22Rv1 (cell line): ENCODE measurements around the gene PLOD2.

Source experiments
- H3K27ac ChIP-seq: fragments of 450-650 bp; 2 replicates; pipeline ENCODE4 v1.5.1; 2017
- ZFX ChIP-seq: fragments of 450-650 bp; IDR thresholded peaks from 2 replicates; pipeline ENCODE4 v1.6.1; 2017; ENCODE audit warnings: antibody characterized with exemption, borderline replicate concordance
- TF ChIP-seq, protein P1 (sequence below): fragments of 450-650 bp; IDR thresholded peaks from 2 replicates; pipeline ENCODE4 v1.5.1; 2017; ENCODE audit warnings: mild to moderate bottlenecking

Gene PLOD2

DNA sequence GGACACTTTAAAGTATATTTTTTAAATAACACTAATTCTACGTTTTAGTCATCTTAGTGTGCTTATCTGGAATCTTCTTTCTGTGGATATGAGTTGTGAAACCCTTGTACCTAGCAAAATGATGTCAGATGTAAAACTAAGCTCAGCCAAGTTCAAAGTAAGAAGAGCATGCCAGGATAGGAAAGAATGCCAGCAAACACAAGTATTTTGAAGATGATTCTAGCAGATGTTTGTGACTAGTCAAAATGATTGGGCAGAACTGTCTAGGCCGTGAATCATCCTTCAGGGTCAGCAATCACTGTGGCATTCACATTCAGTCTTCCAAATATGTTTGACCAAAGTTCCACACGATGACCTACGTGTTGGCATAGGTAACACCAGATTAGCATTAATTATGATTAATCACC is 5.4 kb upstream of the PLOD2 start:
- no peak overlapping the region for H3K27ac ChIP-seq
- no peak for TF ChIP-seq ZFX
- TF ChIP-seq, protein P1, sequence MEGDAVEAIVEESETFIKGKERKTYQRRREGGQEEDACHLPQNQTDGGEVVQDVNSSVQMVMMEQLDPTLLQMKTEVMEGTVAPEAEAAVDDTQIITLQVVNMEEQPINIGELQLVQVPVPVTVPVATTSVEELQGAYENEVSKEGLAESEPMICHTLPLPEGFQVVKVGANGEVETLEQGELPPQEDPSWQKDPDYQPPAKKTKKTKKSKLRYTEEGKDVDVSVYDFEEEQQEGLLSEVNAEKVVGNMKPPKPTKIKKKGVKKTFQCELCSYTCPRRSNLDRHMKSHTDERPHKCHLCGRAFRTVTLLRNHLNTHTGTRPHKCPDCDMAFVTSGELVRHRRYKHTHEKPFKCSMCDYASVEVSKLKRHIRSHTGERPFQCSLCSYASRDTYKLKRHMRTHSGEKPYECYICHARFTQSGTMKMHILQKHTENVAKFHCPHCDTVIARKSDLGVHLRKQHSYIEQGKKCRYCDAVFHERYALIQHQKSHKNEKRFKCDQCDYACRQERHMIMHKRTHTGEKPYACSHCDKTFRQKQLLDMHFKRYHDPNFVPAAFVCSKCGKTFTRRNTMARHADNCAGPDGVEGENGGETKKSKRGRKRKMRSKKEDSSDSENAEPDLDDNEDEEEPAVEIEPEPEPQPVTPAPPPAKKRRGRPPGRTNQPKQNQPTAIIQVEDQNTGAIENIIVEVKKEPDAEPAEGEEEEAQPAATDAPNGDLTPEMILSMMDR = no peak

DNA sequence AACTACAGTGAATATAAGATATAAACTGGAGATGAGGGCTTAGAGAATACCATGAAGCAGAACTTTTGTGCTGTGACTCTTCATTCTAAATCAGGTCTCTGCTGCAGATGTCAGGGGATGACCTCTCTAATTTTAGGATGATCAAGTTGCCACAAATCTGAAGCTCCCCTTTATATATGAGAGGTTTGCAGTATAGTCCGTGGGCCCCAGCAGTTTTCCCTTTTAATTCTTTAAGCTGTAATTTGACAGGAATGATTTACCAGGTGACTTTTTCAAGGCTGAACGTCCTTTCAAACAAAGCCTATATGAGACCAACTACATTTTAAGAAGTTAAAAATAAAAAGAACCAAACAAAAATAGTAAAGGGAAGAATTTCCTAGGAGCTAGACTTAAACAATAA is 4.9 kb upstream of the PLOD2 start:
- no peak overlapping the region for H3K27ac ChIP-seq
- TF ChIP-seq, protein P1 = no peak
- TF ChIP-seq ZFX = no peak

DNA sequence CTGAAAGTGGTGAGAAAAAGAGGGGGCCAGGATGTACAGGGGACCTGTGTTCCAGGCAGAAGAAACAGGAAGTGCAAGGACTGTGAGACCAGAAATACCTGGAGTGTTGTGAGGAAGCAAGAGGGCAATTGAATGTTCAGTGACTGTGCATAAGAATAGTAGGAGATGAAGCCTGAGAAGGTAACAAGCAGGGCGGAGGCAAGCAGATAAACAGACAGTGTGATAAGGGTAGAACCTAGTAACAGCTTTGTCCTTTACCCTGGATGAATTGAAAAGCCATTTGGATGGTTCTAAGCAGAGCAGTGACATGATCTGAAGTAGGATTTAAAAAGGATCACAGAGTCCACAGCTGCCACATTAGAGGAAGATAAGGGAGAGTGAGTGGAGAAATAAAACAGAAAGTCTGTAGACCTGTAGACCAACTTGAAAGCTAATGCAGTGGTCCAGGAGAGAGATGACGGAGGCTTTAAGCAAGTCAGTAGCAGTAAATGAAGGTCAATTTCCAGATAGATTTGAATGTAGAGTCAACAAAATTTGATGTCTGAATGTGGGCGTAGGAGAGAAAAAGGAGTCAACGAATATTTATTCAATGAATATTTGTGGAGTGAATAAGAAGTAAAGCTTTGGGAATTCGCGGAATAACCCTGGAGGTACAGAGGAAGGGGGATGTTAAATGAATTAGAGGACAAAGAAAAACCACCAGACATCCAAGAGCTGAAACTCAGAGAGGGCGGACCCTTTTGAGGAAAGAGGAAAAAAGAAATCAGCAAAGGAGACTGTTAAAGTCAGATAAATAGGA is 4.2 kb upstream of the PLOD2 start:
- TF ChIP-seq ZFX = no peak
- TF ChIP-seq, protein P1 = no peak
- H3K27ac ChIP-seq = no peak overlapping the region

DNA sequence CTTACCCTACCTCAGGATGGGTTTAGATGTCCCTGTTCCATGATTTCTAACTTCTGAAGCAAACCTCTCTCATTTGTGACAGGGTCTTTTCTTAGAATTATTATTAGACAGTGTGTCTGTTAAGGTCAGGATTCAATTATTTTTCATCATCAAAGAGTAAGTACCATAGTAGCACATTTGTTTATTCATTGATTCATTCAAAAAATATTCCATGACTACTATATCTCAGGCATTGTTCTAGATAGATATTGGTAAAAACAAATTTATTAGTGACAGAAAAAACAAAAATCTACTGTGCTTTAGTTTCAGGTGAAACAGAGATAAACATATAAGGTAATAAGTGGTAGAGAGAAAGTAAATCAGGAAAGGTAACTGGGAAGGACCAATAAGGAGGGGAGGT is 3.5 kb upstream of the PLOD2 start:
- no peak for TF ChIP-seq ZFX
- TF ChIP-seq, protein P1 = no peak
- H3K27ac ChIP-seq = no peak overlapping the region

DNA sequence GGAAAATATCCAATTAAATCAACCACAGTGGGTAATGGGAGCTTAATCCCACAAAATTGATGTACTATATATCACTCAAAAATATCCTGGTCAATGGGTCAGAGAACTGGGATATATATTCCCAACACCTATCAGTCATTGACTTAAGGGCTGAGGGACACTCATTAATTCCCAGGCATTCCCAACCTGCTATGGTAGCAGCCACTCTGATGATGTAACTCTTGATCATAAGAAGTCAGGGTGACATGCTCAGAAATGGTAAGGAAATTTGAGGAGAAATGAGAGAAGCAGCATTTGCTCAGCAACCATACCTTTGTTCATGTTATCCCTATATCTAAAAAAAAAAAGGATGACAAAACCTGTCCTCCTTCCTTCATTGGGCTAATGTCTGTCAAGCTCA is 3.1 kb upstream of the PLOD2 start:
- TF ChIP-seq ZFX = no peak
- TF ChIP-seq, protein P1 = no peak
- no peak overlapping the region for H3K27ac ChIP-seq

DNA sequence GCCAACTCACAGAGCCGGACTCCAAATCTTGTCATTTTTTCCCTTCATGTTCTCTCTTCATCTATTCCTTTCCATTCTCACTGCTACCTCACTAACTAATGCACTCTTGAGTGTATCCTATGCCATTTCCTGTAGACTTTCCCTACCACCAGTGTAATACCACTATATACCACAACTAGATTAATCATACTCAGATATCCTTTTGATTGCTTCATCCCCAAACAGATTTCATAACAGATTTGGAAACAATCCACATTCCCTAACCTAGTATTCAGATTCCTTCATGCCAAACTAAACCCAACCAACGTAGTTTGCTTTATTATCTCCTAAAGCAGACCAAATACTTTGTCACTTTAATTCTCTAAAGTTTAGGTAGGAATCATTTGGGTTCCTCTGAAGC is 2.6 kb upstream of the PLOD2 start:
- TF ChIP-seq ZFX = no peak
- TF ChIP-seq, protein P1 = peak; percentile 9; the same call in 1 of the 2 replicates
- H3K27ac ChIP-seq = no peak overlapping the region

DNA sequence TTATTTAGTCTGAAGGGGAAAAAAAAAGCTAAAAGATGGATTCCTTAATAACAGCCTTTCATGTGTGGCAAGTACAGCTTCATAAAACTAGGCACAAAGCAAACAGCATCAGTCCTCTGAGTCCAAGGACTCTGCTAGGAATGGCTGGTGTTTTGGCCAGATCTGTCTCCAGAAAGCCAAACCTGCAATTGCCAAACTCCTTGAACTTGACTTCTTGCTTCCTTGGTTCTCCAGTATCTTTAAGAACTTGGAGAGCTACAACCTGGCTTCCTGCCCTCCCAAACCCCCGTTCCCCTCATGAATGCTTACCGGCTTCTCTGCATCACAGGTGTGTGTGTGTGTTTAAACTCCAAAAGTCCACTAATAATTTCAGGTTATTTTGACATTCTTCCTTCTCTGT is 1.6 kb upstream of the PLOD2 start:
- TF ChIP-seq, protein P1 = no peak
- no peak for TF ChIP-seq ZFX
- H3K27ac ChIP-seq = no peak overlapping the region
